Activated naive CD4-positive, alpha-beta T cell (primary cell): ENCODE measurements around the gene NABP1.

Source experiments
- DNase-seq, 4 experiments: peaks; one replicate each; lab custom pipeline; 2025; lab: John Stamatoyannopoulos, UW

Gene NABP1

DNA sequence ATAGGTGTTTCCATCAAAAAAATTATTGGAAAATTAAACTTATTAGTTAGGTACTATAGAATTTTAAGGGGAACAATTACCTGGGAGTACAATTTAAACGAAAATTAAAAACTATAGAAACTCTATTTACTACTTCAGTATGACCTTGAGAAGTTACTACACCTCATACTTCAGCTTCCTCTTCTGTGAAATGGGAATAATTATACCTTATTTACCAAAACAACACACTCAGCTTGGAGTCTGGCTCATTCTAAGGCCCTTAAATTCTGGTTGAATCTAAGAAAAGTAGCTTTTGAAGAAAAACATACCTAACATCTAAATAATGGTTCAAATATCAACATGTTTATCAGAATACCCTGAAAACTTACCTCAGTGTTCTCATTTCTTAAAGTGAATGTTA lies 2.7 kb downstream of the NABP1 start:
- no peak for DNase-seq

DNA sequence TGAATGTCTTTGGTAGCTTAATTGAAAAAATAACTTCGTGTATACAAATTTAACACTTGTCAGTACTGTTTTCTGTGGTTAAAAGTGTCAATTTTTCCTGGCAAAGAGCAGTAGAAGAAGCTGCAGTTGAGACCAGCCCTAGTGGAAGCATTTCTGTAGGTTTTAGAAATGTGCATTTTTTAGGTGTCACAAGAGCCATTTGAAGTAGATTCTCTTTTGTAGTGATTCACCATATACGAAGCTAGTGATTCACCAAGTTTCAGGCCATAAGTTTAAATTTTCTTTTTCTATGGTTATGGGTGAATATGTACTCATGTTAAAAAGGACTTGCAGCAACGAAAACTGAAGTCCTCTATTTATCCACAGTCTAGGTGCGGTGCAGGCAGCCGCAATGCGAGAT lies 4.2 kb downstream of the NABP1 start:
- DNase-seq = no peak

DNA sequence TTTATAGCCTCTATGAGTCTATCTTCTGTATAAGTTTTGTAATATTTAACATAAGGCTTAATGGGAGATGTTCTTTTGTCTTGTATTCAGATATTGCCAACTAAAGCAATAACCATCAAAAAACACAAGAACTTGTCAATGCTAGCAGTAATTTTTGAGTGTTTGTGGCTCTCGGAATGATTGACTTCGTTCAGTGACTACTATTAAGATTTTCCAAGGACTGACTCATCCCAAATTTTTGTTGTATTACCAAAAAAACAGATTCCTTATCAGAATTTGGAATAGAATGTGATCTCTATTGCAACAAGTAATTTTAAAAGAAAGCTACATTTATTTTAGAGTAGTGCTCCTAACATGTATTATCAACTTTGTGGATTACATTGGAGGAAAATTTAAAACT lies 8.1 kb downstream of the NABP1 start:
- DNase-seq = no peak

DNA sequence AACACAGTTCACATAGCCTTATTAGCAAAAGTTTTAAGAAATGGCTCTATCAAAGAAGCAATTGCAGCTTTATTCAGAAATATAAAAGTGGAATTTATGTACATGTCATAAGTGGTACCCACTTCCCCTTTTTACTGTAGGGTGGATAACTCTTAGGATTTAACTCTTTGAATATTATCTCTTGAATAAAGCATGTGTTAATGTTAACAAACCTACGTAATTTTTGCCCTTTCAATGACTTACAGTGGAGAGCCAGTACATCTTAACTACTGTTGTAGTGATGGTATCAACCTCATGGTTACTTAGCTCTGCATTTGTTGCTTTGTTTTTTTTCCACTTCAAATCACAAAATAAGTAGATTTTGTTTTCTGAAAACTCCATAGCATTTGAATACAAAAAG lies 8.8 kb downstream of the NABP1 start:
- no peak for DNase-seq

DNA sequence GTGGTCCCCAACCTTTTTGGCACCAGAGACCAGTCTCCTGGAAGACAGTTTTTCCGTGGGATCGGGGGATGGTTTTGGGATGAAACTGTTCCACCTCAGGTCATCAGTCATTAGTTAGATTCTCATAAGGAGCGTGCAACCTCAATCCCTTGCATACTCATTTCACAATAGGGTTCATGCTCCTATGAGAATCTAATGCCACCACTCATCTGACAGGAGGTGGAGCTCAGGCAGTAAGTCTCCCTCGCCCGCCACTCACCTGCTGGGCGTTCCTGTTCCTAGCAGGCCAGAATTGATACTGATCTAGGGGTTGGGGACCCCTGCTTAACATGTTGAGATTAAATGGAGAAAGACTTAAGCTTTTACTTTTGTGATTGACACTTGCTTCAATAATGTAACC lies 9.9 kb downstream of the NABP1 start:
- no peak for DNase-seq

DNA sequence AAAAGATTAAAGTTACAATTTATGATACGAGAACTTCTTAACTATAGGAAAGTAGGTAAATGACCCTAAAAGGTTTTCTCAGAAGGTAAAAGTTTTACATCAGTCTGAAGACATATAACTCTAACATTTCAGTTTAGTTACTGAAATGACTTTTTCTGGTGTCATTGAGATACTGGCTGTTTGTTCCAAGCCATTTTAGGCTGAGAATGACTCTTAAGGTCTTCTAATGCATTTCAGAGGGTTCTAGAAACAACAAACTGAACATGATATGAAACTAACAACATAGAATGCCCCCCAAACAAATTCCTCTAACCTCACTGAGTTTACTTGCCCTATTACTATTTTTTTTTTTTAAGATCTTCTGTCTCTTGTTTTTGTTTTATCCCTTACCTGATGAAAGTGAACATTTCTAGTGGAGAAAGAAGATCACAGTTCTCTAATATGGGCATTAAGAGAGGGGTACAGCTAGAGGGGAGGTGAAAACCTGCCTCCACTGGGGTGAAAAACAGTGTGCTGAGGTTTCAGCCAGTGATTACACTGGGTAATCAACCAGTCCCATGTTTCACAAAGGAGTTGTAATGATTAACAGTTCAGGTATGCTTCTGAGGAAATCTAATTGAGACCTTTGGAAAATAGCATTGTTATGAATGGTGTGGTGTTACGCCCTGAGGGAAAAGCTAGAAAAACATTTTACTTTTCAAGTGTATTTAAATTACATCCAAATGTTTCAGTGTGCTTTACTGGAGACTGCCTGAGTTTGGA lies 11.2 kb downstream of the NABP1 start:
- no peak for DNase-seq

DNA sequence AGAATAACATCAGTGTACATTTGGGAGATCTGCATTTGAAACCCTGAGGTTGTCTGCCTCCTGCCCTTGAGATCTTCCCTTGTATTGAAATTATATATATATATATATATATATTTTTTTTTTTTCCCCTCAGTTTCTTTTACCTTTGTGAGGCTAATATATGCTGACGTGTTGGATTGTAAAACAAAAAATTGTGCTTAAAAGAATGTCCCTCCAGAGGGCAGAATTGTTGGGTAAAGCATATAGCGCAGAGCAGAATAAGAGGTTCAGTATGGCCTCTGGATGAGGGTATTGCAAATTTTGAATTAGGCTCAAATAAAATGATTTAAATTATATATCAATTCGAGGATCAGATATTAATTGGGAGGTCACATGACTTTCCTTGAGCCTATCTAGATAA lies 12.4 kb downstream of the NABP1 start:
- no peak for DNase-seq

DNA sequence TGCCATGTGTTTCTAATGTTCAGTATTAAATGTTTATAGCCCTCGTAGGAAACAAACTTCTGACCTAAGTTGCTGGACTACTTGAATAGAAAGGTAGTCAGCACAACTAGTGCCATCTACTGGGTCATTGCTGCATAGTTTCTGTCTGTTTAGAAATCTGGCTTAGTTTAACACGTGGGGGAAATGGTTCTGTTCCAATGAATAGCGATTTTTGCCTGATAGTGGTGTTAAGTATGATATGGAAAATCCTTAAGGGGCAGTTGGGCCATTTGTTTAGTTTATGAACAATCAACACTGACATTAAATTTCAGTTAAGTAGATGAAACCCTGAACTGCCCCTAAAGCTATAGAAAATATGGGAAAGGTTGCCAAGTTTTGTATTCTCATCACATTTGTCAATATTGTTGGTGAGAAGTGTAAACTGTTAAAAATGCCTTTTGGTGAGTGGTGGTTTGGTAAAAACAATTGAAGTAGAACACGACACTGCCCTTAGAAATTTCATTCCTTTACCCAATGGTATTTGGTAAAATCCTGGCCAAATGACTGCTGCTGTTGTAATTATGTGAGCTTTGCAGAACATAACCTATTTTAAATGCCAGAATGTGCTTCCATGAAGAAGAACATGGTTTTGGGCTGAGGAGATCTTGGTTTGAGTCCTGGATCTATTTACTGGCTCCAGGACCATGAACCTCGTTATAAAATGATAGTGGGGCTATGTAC lies 13.2 kb downstream of the NABP1 start:
- no peak for DNase-seq

DNA sequence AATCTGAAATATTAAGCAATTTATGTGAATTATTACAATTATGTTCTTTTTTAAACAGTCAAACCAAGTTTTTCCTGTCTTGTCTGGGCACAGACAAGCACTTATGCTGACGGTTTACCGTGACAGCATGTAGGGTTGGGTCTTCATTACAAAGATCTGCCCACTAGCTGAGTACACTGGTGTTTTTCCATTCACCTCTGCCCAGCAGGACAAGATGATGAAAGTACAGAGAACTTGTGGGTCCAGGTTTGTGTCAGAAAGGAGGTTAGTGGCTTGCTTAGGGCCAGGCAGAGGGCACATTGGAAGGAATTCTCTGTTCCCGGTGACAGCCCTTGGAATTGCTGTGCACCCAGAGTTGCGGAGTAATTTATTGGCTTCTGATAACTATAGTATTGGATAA lies 14.0 kb downstream of the NABP1 start:
- DNase-seq = no peak

DNA sequence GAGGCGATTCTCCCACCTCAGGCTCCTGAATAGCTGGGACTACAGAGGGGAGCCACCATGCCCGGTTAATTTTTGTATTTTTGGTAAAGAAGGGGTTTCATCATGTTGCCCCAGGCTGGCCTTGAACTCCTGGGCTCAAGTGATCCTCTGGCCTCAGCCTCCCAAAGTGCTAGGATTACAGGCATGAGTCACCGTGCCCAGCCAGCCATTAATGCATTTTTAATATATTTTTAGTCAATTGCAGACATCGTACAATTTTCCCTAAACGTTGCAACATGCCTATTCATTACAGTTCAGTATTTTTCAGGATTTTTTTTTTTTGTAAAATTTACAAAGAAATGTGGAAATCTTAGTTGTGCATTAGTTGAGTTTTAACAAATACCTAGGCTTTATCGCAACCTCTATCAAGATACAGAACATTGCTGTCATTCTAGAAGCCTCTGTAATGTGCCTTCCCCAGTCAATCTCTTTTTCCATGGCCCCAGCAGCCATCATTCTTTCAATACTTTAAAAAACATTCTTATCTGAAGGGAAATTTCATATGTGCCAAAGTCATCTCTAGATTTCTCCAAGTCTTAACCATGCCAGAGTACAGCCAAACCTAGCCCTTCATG lies 14.7 kb downstream of the NABP1 start:
- DNase-seq = no peak

DNA sequence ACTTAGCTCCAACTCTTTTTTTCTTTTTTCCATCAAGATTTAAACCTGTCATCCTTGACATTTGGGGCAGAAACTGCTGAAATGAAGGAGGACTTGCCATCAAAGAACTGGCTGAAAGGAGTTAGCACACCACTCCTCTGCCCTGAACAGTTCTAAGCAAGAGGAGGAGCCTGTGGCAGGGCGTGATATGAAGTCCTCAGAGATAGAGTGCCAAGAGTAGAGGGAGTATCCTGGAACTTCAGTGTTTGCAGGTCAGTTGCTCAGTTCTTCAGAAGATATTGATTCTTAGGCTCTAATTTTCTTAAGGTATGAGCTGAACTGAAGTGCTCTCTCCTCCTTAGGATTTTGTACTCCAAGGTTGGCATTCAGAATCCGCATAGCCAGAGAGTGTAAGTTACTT lies 15.2 kb downstream of the NABP1 start:
- DNase-seq = no peak

DNA sequence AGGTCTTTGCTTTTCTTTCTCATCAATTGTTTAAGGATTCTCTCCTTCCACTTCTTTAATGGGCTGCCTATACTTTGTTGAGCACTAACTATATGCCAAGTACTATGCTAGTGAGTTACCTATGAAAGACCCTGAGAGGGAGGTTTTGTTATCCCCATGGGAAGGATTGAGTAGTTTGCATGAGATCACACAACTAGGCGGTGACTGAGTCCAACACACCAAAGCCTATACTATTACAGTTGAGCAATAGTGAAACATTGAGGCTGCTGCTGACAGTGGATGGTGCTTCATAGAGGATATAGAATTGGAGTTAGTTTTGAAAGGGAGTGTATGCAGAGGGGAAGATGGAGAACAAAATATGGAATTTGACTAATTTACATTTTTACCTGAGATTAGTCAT lies 15.8 kb downstream of the NABP1 start:
- DNase-seq = no peak

DNA sequence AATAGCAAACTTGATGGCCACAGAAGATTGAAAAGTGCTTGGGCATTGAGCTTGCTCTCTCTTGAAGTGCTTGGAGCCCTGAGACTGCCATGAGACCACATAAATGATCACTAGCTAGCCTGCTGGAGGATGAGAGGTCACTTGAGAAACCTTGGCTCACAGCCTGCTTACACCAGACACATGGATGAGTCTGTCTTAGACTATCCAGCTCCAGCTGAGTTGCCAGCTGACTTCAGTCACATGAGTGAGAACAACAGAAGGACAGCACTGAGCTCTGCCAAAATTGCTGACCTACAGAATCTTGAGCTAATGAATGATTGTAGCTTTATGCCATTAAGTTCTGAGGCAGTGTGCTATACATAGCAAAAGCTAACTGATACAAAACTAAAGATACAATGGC lies 18.1 kb downstream of the NABP1 start:
- DNase-seq = no peak

DNA sequence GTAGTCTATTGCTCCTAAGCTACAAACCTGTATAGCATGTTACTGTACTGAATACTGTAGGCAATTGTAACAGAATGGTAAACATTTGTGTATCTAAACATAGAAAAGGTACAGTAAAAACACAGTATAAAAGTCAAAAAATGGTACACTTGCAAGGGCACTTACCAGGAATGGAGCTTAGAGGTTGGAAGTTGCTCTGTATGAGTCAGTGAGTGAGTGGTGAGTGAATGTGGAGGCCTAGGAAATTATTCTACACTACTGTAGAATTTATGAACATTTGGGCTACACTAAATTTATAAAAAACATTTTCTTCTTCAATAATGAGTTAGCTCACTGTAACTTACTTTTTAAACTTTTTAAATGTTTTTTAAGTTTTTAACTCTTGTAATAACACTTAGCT lies 19.0 kb downstream of the NABP1 start:
- no peak for DNase-seq

DNA sequence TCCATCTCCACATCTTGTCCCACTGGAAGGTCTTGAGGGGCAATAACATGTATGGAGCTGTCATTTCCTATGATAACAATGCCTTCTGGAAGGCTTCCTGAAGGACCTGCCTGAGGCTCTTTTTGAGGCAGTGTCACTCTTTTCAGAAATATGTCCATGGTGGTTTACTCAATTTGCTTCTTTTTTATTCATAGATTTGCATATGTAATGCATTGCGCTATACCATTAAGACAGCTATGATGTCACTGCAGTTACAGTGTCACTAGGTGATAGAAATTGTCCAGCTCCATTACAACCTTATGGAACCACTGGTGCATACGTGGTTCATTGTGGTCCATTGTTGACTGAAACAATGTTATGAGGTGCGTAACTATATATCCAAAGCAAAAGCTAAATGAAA lies 19.9 kb downstream of the NABP1 start:
- no peak for DNase-seq

DNA sequence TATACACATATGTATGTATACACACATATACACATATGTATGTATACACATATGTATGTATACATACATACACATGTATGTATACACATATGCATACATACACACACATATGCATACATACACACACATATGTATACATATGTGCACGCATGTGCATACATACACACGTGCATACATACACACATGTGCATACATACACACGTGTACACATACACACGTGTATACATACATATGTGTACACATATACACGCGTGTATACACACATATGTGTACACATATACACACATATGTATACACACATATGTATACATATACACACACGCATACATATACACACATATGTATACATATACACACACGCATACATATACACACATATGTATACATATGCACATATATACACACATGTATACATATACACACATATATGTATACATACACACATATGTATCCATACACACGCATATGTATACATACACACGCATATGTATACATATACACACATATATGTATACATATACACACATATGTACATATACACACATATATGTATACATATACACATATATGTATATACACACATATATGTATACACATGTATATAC lies 21.5 kb downstream of the NABP1 start:
- no peak for DNase-seq

DNA sequence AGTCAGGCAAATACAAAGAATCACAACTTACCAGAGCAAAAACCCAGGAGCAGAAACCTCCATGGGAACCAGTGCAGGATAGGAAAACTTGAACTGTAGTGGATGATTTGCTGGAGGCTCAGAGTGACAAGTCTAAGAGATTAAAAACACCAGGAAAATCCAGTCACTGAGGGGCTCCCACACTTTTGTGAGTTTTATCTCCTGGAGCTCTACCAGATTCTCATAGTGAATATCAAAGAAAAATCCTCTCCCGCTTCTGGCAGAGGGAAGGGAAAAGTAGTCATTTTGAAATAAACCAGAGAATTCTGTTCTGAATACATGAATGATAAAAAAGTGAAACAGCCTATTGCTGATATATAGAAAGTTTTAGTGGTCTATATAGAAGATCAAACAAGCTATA lies 23.1 kb downstream of the NABP1 start:
- DNase-seq = no peak

DNA sequence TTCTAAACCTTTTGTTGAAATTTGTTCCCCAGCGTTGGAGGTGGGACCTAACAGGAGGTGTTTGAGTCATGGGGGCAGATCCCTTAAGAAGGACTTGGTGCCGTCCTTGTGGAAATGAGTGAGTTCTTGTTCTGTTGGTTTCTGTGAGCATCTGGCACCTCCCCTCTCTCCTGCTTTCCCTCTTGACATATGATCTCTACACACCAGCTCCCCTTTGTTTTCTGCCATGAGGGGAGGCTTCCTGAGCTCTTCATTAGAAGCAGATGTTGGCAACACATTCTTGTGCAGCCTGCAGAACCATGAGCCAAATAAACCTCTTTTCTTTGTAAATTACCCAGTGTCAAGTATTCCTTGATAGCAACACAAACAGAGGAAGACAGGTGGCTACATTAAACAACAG lies 23.8 kb downstream of the NABP1 start:
- no peak for DNase-seq

DNA sequence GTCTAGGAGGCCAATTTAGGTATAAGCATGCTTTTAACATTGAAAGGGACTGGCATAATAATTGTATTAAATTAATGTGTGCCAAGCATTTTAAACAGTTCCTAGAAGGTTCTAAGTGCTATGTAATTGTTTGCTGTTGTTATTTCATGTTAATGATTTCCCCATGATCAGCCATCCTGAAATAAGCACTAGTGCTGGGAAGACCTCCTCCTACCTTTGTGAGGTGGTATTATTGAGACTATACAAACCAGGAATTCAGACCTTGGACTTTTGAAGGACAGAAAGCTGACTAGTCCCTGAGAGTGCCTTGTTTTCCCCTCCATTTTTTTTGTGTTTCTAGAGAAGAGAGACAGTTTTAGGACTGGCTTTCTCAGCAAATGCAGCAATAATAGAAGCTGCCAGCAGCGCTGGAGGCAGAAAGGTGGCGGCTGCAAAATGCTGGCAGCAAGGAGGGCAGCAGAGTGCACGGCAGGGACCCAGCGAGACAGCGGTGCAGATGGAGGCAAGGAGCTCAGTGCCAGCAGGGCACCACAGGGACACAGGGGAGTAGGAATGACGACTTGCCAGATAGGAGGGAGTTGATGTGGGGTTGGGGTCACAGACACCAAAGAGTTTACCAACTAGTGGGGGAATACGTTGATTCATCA lies 25.3 kb downstream of the NABP1 start:
- no peak for DNase-seq

DNA sequence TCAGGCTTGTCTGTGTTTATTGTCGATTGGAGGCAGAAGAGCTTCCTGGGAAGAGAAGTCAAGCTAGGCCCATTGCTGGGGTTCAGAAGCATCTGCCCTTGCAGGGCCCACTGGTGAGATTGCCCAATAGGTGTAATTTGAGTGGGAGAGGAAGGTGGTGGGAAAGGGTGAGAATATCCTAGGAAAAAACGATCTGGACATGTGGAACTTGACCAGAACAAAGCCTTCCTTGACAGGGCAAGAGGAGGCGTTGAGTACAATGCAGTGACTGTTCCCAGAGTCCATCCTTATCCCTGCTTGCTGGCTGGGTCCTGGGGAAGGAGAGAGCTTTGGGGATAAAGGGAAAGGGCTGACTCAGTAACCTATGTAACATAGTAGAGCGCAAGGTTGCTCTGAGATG lies 27.1 kb downstream of the NABP1 start:
- no peak for DNase-seq

DNA sequence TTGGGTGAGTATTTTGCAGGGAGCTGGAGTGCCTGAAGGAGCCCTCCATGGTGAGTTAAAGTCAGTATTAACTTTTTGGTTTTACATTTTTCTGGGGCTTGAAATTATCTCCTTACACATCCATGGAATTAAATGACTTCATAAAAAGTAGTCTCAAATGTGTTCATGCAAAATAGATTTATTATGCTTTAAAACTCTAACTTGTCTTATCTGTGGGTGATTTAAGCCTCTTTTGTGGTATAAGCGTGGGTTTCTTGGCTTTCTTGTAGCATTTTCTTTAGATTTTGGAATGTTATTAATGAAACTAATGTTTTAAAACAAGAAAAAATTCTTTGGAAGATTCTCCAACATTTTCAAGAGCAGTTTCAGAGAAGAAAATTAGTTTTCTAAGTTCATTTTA lies 27.8 kb downstream of the NABP1 start:
- DNase-seq = no peak

DNA sequence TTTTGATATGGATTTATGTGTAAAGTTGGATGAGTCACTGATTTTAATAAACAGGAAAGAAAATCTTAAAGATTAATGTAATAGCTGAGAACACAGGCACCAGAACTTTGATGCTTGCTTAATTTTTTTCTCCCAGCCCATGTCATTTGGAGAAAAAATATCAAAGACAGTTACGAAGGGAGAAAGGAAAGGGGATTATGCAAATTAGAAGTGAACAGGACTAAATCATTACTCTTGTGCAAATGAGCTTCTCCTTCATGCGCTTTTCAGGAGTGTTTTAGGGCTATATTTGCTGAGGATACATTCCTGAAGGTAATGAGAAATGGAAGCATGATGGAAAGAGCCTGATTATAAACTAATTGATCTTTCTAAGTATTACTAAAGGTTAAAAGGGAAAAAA lies 28.9 kb downstream of the NABP1 start:
- no peak for DNase-seq

DNA sequence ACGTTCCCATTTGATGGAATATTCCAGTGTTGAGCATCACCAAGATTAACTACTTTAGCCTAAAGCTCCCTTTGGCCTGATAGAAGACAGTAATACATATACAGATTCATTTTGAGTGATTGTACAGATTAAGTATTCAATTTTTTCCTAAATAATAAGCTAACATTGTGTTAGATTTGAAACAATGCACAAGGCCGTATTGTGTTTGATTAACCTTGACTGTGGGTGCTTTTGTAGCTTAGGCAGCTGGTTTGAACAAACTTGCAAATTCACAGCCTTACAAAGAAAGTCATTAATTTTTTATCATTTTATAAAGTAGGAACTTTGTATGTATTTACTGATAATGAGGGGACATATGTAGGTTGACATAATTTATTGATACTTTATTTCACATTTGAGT lies 29.6 kb downstream of the NABP1 start:
- no peak for DNase-seq
